HCT116 (cell line): ENCODE results near the gene MEIOC.

ENCODE experiments used
- CTCF ChIP-seq, 3 experiments: fragments of 200-600 bp in 1 of 3; sonication (generic) in 1 of 3; IDR thresholded peaks in 2 of 3; conservative IDR thresholded peaks in 1 of 3; 2 replicates each; pipeline ENCODE4 v1.5.1; 2012 to 2017; ENCODE audit warnings: low read depth in 2 of 3, low read length in 2 of 3, antibody characterized with exemption in 1 of 3, borderline replicate concordance in 1 of 3, control low read depth in 1 of 3, mild to moderate bottlenecking in 1 of 3, mixed read lengths in 1 of 3, mixed run types in 1 of 3, moderate library complexity in 1 of 3; ENCODE audit not compliant: insufficient read depth in 1 of 3
- ELF1 ChIP-seq: IDR thresholded peaks from 2 replicates; pipeline ENCODE4 v1.6.1; 2012; ENCODE audit warnings: low read depth, borderline replicate concordance
- EZH2 ChIP-seq: fragments of 200-600 bp; sonication (generic); IDR thresholded peaks from 2 replicates; pipeline ENCODE4 v1.6.1; 2017; ENCODE audit warnings: antibody characterized with exemption, mixed run types
- EZH2phosphoT487 ChIP-seq: fragments of 200-600 bp; IDR thresholded peaks from 2 replicates; pipeline ENCODE4 v1.6.1; 2018; ENCODE audit warnings: antibody characterized with exemption, borderline replicate concordance
- MAX ChIP-seq: IDR thresholded peaks from 2 replicates; pipeline ENCODE4 v1.6.1; 2012
- POLR2A ChIP-seq: IDR thresholded peaks from 2 replicates; pipeline ENCODE4 v1.7.0; 2011; ENCODE audit warnings: borderline replicate concordance; ENCODE audit not compliant: insufficient read depth, insufficient read length; ENCODE audit errors: extremely low read depth
- TCF7L2 ChIP-seq: IDR thresholded peaks from 2 replicates; pipeline ENCODE4 v1.7.0; 2011; ENCODE audit warnings: borderline replicate concordance, inconsistent platforms; ENCODE audit not compliant: insufficient read depth, insufficient read length; ENCODE audit errors: extremely low read depth
- ZBTB33 ChIP-seq: IDR thresholded peaks from 2 replicates; pipeline ENCODE4 v1.6.1; 2011; ENCODE audit warnings: mild to moderate bottlenecking, low read length, moderate library complexity; ENCODE audit not compliant: insufficient replicate concordance; ENCODE audit errors: extremely low read depth

- TF ChIP-seq CTCF (IDR thresholded peaks at IDR 0.05 in 2 of 3, conservative IDR thresholded peaks at IDR 0.05 in 1 of 3; ENCODE audit: borderline replicate concordance in 1 of 3, insufficient read depth in 1 of 3, low read depth in 2 of 3, low read length in 2 of 3) (no peak), TCF7L2 (peak; percentile 53), EZH2phosphoT487 (no peak), MAX (peak; percentile 27; the same call in 1 of the 2 replicates), ELF1 (peak; percentile 90), POLR2A (peak; percentile 85), ZBTB33 (peak; percentile 86), EZH2 (no peak)
These were observed 52.4 kb downstream of the MEIOC start, which contains the start of gene DBF4B for GRCh38 chr17:44708401-44709263.
